HG03135 (cell line): ENCODE results near the gene ALLC.
"Not testable (repeated sequence)": the region's sequence is repeated elsewhere in the genome, so short reads cannot be mapped to it uniquely, and the experiment has no call there.

Experiments
- ATAC-seq: cut with Tn5 transposase; IDR thresholded peaks from one replicate; pipeline ENCODE4 v1.9.1; 2021; ENCODE audit warnings: mild to moderate bottlenecking, moderate library complexity; ENCODE audit not compliant: unreplicated experiment

The ALLC gene

GRCh38 chr2:3657881-3658280, at the start of gene ALLC:
TSS of gene ALLC (plus strand) at chr2:3658200. CDS start at chr2:3671158, 12,958 bp downstream.
- ATAC-seq = no peak

- ATAC-seq = no peak
Observed at GRCh38 chr2:3608373-3609278, 49.4 kb upstream of the ALLC start.

GRCh38 chr2:3609279-3609673, 48.7 kb upstream of the ALLC start:
- ATAC-seq = peak; percentile 54

GRCh38 chr2:3610415-3610814, 47.6 kb upstream of the ALLC start:
- ATAC-seq = no peak

- no peak for ATAC-seq
Observed at GRCh38 chr2:3610881-3611505, 47.0 kb upstream of the ALLC start.

- ATAC-seq = no peak
Observed at GRCh38 chr2:3611589-3611988, 46.4 kb upstream of the ALLC start.

- no peak for ATAC-seq
Observed at GRCh38 chr2:3612639-3613523, 45.1 kb upstream of the ALLC start.

GRCh38 chr2:3613524-3613905, 44.5 kb upstream of the ALLC start:
- ATAC-seq = no peak

GRCh38 chr2:3614743-3615142, 43.3 kb upstream of the ALLC start:
- ATAC-seq = not testable (repeated sequence)

GRCh38 chr2:3615541-3616200, 42.3 kb upstream of the ALLC start:
- not testable (repeated sequence) for ATAC-seq

- ATAC-seq = not testable (repeated sequence)
Observed at GRCh38 chr2:3616435-3617197, 41.4 kb upstream of the ALLC start.

- no peak for ATAC-seq
Observed at GRCh38 chr2:3617198-3617890, 40.7 kb upstream of the ALLC start.

GRCh38 chr2:3618367-3618766, 39.6 kb upstream of the ALLC start:
- ATAC-seq = no peak

- no peak for ATAC-seq
Observed at GRCh38 chr2:3619033-3619432, 39.0 kb upstream of the ALLC start.

GRCh38 chr2:3619661-3620060, 38.3 kb upstream of the ALLC start:
- not testable (repeated sequence) for ATAC-seq

- no peak for ATAC-seq
Observed at GRCh38 chr2:3620834-3621233, 37.2 kb upstream of the ALLC start.

GRCh38 chr2:3622967-3623366, 35.0 kb upstream of the ALLC start:
- no peak for ATAC-seq

- no peak for ATAC-seq
Observed at GRCh38 chr2:3624059-3624794, 33.8 kb upstream of the ALLC start.

- ATAC-seq = no peak
Observed at GRCh38 chr2:3625186-3625585, 32.8 kb upstream of the ALLC start.
